Inflammatory macrophage treated with lipopolysaccharide for 1 hour (primary cell): ENCODE data around the gene FUT7.
"Not testable (repeated sequence)": the region's sequence is repeated elsewhere in the genome, so short reads cannot be mapped to it uniquely, and the experiment has no call there.

Experiments
- DNase-seq, 2 donors: peaks; one replicate each; pipeline ENCODE4 v3.0.0-alpha.2; 2020 to 2022

FUT7 gene

GRCh38 chr9:137066096-137066861 lies 34.4 kb upstream of the FUT7 start:
- no peak for DNase-seq

DNA sequence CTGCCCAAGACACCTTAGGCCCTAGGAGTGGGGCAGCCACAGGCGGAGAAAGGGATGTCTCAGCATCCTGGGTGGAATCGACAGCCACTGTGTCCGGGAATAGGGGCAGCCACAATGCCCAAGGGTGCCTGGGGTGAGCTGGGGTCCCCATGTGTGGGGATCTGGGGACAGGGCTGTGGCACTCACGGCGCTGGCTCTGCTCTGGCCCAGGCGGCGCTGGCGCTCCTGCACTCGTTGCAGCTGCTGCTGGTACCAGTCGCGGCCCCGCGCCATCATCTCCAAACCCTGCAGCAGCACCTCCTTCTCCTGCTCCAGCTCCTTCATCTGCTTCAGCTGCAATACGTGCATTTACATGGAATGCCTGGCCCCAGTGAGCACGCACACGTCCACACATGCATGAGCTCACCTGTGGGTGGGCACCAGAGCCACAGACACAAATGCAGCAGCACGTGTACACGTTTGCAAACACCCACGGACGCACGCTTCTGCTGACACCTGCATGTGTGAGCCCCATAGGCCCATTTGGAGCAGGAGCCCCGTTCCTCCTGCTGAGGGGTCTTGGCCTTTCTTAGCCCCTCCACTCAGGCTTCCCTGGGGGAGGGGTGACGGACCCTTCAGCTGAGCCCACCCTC lies 33.6 kb upstream of the FUT7 start:
- no peak for DNase-seq

GRCh38 chr9:137064880-137065164 lies 32.9 kb upstream of the FUT7 start:
- no peak for DNase-seq

DNA sequence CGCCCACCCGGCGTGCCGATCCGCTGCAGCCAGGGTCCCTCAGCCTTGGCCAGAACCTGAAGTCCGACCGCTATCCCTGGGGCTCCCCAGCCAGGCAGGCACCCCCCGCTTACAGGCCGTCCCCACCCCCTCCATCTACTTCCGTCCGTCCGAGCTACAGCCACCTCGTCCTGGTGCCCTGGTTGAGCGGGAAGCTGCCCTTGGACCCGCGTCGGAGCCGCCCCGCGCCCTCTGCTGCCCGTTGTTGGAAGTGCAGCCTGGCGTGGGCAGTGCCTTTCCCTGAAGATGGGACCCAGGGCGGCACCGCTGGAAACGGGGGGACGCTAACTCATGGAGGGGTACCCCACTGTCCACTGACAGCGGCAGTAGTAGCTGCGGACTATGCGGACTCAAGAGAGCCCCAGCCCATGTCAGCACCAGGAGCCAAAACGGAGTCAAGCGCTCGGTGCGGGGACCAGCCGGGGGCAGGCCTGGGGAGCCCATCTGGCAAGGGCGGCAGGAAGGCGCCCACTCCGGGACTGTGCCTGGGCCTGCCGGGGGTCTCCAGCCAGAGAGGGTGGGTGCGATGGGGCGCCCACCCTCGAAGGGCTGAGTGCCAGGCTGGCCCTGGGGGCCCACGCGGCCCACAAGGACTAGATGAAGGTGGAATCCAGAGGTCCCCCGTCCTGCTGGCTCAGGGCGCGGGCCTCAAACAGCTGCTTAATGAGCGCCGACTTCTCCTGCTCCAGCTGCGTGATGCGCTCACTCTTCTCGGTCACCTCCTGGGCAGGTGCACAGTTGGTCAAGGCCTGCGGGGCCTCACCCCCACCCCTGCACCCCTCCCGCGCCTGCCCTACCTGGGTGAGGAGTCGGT lies 32.4 kb upstream of the FUT7 start:
- DNase-seq, result peak in 1 of 2 donors; percentile 87

GRCh38 chr9:137063311-137064026 lies 31.6 kb upstream of the FUT7 start:
- no peak for DNase-seq

GRCh38 chr9:137062798-137063197 lies 30.9 kb upstream of the FUT7 start:
- not testable (repeated sequence) for DNase-seq

- DNase-seq, result no peak
Observed at GRCh38 chr9:137062384-137062783, 30.5 kb upstream of the FUT7 start.

DNA sequence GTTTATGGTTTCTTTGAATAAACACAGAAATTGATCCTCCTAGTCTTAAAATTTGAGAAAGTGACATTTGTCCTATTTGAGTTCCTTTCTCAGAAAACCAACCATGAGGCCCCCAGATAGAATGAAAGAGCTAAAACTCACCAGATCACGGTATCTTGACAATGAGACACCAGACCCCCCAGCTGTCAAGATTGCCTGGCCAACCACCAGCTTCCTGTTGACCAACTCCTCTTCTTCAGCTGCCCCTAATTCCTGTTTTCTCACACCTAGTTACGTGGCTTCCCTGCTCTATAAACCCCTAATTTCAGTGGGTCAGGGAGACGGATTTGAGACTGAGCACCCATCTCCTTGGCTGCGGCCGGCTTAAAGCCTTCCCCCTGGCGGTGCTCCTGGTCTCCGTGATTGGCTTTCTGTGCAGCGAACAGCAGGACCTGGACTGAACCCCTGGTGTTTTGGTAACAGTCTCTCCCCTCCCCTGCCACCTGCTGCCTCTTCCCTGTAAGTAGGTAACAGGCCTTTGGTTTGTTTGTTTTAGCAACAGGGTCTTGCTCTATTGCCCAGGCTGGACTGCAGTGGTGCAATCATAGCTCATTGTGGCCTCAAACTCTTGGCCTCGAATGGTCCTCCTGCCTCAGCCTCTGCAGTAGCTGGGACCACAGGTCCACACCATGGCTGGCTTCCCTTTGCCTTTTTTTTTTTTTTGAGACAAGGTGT lies 26.8 kb upstream of the FUT7 start:
- DNase-seq, result no peak

- no peak for DNase-seq
Observed at GRCh38 chr9:137057545-137057944, 25.7 kb upstream of the FUT7 start.

DNA sequence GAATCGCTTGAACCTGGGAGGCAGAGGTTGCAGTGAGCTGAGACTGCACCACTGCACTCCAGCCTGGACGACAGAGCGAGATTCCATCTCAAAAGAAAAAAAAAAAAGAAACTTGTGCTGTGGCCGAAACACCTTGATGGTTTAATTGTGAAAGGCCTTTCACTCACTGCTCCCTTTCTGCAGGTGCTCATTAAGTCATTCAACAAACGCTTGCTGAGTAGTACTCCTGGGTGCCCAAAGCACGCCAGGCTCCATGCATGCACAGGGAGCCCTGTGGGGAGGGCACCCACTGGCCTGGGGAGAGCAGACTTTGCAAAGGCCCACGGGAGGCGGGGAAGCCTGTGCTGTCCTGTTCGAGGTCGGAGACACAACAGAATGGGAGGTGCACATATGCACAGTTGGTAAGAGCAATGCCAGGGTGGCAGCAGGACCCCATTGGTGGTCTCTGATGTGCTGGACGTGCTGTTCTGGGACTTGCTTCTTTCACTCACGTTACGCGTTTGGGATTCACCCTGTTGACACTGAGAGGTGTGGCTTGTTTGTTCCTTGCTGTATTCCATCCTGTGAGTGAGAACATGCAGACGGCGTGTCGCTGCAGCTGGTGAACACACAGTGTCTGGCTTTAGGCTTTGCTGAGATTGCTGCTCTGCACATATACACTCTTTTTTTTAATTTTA lies 25.0 kb upstream of the FUT7 start:
- no peak for DNase-seq

- no peak for DNase-seq
Observed at GRCh38 chr9:137055385-137056364, 23.8 kb upstream of the FUT7 start.

GRCh38 chr9:137054932-137055384 lies 23.1 kb upstream of the FUT7 start:
- no peak for DNase-seq

GRCh38 chr9:137053944-137054931 lies 22.4 kb upstream of the FUT7 start, which contains the start of gene ENTPD2:
Gene ENTPD2, minus strand, starts transcription at chr9:137054061. Its CDS starts 64 bp downstream, at chr9:137053997.
- no peak for DNase-seq

DNA sequence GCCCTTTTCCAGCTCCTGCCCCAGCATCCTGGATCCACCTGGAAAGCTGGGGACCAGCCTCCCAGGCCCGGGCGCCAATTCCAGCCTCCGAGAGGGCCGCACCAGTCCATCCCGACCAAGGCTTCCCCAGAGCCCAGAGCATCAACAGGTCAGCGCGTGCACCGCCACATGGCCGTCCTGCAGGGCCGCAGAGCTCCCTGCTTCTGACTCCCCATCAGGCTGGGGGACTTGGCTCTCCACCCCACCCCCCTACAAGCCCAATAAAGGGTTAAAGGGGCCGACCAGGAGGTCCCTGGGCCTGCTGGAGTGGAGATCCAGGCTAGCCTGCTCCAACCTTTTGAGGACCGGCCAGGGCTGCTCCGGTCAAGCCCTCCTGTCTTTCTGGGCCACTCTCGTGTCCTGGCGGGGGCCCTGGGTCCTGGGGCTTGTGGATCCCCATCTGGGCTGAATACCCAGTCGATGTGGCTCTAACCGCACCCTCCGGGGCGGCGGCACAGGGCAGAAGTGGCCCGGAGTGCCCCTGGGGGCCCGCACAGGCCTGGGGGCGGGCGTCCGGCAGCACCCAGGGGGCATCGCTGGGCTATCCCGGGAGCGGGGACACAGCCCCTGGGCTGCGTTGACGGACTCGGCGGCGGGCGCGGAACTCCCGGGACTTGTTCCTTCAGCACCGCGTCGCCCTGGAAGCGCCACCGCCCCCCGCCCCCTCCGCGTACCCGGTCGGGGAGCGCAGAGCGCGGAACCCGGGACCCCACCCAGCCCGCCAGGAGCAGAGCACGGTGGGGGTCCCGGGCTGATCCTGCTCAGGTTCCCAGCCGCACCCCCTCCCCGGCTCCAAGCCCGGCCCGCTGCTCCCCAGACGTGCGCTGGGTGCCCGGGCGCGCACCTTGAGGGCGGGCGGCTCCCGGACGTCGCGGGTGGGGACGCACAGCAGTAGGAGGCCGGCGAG lies 21.4 kb upstream of the FUT7 start:
- DNase-seq, result no peak

DNA sequence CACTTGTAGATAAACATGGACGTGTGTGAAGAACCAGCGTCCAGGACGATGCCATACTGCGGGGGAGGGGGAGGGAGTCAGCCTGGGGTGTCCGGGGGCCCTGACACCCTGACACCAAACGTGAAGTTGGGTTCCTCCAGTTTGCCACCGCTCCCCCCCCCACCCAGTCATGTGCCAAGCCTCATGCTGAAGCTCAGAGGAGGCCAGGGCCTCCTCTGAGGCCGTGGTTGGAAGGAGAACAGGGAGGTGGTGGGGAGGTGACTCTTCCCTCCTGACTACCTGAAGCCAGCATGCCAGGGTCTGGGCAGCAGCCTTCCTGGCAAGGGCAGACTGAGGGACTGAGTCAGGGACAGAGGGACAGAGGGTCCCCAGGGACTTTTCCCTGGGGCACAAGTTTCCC lies 20.4 kb upstream of the FUT7 start:
- DNase-seq, result no peak

DNA sequence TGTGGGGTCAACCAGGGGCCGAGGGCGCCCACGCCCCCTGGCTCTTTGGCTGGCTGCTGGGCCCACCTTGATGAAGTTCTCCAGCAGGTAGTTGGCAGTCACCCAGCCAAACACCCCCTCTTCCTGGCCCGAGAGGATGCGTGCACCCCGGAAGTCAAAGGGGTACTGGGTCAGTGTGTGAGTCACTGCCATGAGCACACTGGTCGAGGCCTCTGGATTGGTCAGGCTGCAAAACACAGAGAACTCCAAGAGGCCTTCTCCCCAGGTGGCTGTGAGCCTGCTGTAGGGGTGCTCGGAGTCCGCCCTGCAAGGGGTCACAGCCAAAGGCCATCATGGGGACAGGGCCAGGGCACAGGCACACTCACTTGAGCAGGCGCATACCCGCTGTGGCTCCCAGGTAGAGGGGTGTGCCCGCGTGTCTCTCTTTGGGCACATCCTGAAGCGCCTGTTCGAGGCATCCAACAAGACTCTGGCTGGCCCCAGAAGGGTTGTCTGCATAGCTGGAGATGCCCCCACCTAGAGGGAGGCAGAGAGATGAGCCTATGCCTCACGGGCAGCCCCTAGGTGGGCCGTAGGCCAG lies 19.3 kb upstream of the FUT7 start:
- no peak for DNase-seq

DNA sequence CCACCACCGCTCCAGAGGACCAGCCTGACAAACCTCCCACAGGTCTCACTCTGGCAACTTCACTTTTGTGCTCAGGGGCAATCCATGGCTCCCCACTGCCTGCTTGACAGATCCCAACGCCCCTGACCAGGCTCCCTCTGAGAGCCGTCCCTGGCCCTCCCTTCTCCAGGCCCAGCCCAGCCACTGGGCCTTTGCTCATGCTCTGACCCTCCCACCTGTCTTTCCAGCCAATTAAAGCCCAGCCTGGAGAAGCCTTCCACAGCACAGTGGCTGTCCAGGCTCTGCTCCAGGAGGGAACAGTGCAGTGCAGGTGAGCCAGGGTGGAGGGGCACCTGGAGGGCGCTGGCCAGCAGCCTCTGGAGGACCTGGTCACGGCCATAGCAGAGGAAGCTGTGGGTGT lies 18.7 kb upstream of the FUT7 start:
- no peak for DNase-seq
